GM12878 (cell line): ENCODE measurements around the gene TBRG1. TPM values are rescaled to one million over a fixed set of nuclear protein-coding genes. Genes with fewer than 3 reads are reported as not detected.

ENCODE experiments used
- ATAC-seq: fragments of 200-7000 bp; cut with Tn5 transposase; 3 replicates; pipeline ENCODE4 v1.9.1; 2020; ENCODE audit warnings: mild to moderate bottlenecking, moderate library complexity
- BruUV-seq: library from RNA; stranded (reverse); fragments of 400-500 nt; replicated peaks from 2 replicates; lab custom pipeline; 2021; lab: Mats Ljungman, UMichigan
- CTCF ChIA-PET: fragments of 300-600 bp; sonication (Branson Sonifier 250); formaldehyde crosslinking; extraction: SDS; loops from one replicate; lab custom pipeline; 2021; ENCODE audit warnings: inconsistent platforms; lab: Yijun Ruan, JAX
- POLR2A ChIA-PET: fragments of 350-600 bp; formaldehyde crosslinking; extraction: SDS; loops from one replicate; lab custom pipeline; 2021; ENCODE audit warnings: inconsistent platforms; lab: Charles Lee
- RAD21 ChIA-PET: fragments of 300-600 bp; sonication (Branson Sonifier 250); formaldehyde crosslinking; loops from one replicate; lab custom pipeline; 2023; ENCODE audit warnings: antibody characterized with exemption; ENCODE audit not compliant: unreplicated experiment; lab: Charles Lee
- SMC1A ChIA-PET: fragments of 300-600 bp; sonication (Branson Sonifier 250); formaldehyde crosslinking; loops from one replicate; lab custom pipeline; 2023; ENCODE audit not compliant: unreplicated experiment, uncharacterized antibody; lab: Charles Lee
- DNase-seq: peaks from one replicate; pipeline ENCODE4 v3.0.0-alpha.2; 2011; ENCODE audit warnings: low read depth, low spot score
- FAIRE-seq: peaks from 3 replicates; lab custom pipeline; 2011; peaks lifted over from hg19 to GRCh38; lab: Jason Lieb, UNC
- H2AFZ ChIP-seq: 2 replicates; pipeline ENCODE4 v1.6.0; 2011; ENCODE audit warnings: low read depth, low read length, control low read depth; ENCODE audit not compliant: control insufficient read depth
- H3K27ac ChIP-seq: 2 replicates; pipeline ENCODE4 v1.5.1; 2011; ENCODE audit warnings: control low read depth; ENCODE audit not compliant: control insufficient read depth, insufficient read depth
- H3K27me3 ChIP-seq, 2 experiments: replicated peaks in 1 of 2; 2 replicates each; pipeline versions ENCODE4 v1.6.0 to v1.6.1; 2011; ENCODE audit warnings: low read length in 1 of 2; ENCODE audit not compliant: control insufficient read depth in 2 of 2, insufficient read depth in 2 of 2
- H3K36me3 ChIP-seq, 2 experiments: 2 replicates each; pipeline ENCODE4 v1.5.1; 2011; ENCODE audit warnings: low read length in 1 of 2; ENCODE audit not compliant: control insufficient read depth in 2 of 2, insufficient read depth in 2 of 2
- H3K4me1 ChIP-seq: 2 replicates; pipeline ENCODE4 v1.6.1; 2011; ENCODE audit warnings: mild to moderate bottlenecking, low read length, moderate library complexity, mixed read lengths; ENCODE audit not compliant: control insufficient read depth, insufficient read depth
- H3K4me2 ChIP-seq: 2 replicates; pipeline ENCODE4 v1.6.0; 2011; ENCODE audit warnings: control low read depth; ENCODE audit not compliant: control insufficient read depth, insufficient read depth
- H3K4me3 ChIP-seq: fragments of 200-600 bp; sonication (generic); 2 replicates; pipeline ENCODE4 v1.5.1; 2016
- H3K79me2 ChIP-seq: 2 replicates; pipeline ENCODE4 v1.6.0; 2011; ENCODE audit warnings: low read length; ENCODE audit not compliant: control insufficient read depth, insufficient read depth
- H3K9ac ChIP-seq: 2 replicates; pipeline ENCODE4 v1.8.0; 2011; ENCODE audit warnings: low read length, control low read depth, mixed read lengths; ENCODE audit not compliant: control insufficient read depth, insufficient read depth
- H3K9me3 ChIP-seq: replicated peaks from 3 replicates; pipeline ENCODE4 v1.5.1; 2011; ENCODE audit warnings: mild to moderate bottlenecking, low read length; ENCODE audit not compliant: control insufficient read depth, insufficient read depth
- H4K20me1 ChIP-seq: 2 replicates; pipeline ENCODE4 v1.6.0; 2011; ENCODE audit not compliant: control insufficient read depth, insufficient read depth
- ATF3 ChIP-seq: IDR thresholded peaks from 2 replicates; pipeline ENCODE4 v1.6.1; 2011; ENCODE audit warnings: low read depth, mild to moderate bottlenecking, low read length, moderate library complexity, borderline replicate concordance; ENCODE audit errors: extremely low read depth
- BACH1 ChIP-seq: fragments of 450-650 bp; IDR thresholded peaks from 2 replicates; pipeline ENCODE4 v1.6.1; 2017; ENCODE audit warnings: mild to moderate bottlenecking, borderline replicate concordance
- CREB1 ChIP-seq: IDR thresholded peaks from 2 replicates; pipeline ENCODE4 v1.6.1; 2012; ENCODE audit warnings: low read depth, mild to moderate bottlenecking, inconsistent platforms
- E2F8 ChIP-seq: fragments of 450-650 bp; IDR thresholded peaks from 2 replicates; pipeline ENCODE4 v1.6.1; 2018; ENCODE audit warnings: mild to moderate bottlenecking, low read depth, moderate library complexity; ENCODE audit not compliant: partially characterized antibody
- FOS ChIP-seq: IDR thresholded peaks from 3 replicates; pipeline ENCODE4 v1.6.1; 2011; ENCODE audit warnings: borderline replicate concordance; ENCODE audit not compliant: insufficient read length; ENCODE audit errors: extremely low read depth
- KAT2A ChIP-seq: conservative IDR thresholded peaks from 2 replicates; pipeline ENCODE4 v1.6.1; 2011; ENCODE audit warnings: low read depth, low read length; ENCODE audit not compliant: control insufficient read depth
- MTA3 ChIP-seq: IDR thresholded peaks from 2 replicates; pipeline ENCODE4 v1.6.1; 2012; ENCODE audit warnings: low read length, inconsistent platforms, borderline replicate concordance
- NR2C2 ChIP-seq: IDR thresholded peaks from 2 replicates; pipeline ENCODE4 v1.6.1; 2011; ENCODE audit warnings: borderline replicate concordance, low read depth; ENCODE audit not compliant: control insufficient read depth, insufficient read length
- POLR2AphosphoS2 ChIP-seq: IDR thresholded peaks from 2 replicates; pipeline ENCODE4 v1.6.1; 2011; ENCODE audit warnings: low read depth, mild to moderate bottlenecking, low read length, improper control_type of control experiment, moderate library complexity
- RAD21 ChIP-seq: IDR thresholded peaks from 2 replicates; pipeline ENCODE4 v1.6.1; 2011; ENCODE audit warnings: mild to moderate bottlenecking, low read depth, low read length, moderate library complexity; ENCODE audit not compliant: insufficient read depth
- RB1 ChIP-seq: fragments of 450-650 bp; formaldehyde crosslinking; IDR thresholded peaks from 2 replicates; pipeline ENCODE4 v1.6.1; 2017; ENCODE audit warnings: mild to moderate bottlenecking, borderline replicate concordance
- TBL1XR1 ChIP-seq: IDR thresholded peaks from 2 replicates; pipeline ENCODE4 v1.6.1; 2012; ENCODE audit warnings: low read depth, low read length, improper control_type of control experiment
- WRNIP1 ChIP-seq: IDR thresholded peaks from 2 replicates; pipeline ENCODE4 v1.6.1; 2011; ENCODE audit warnings: low read depth, low read length, improper control_type of control experiment, borderline replicate concordance
- ZBED1 ChIP-seq: IDR thresholded peaks from 2 replicates; pipeline ENCODE4 v1.6.1; 2016; ENCODE audit warnings: borderline replicate concordance
- ZNF384 ChIP-seq: IDR thresholded peaks from 2 replicates; pipeline ENCODE4 v1.6.1; 2012; ENCODE audit warnings: low read depth, mild to moderate bottlenecking, low read length, improper control_type of control experiment, borderline replicate concordance
- ZZZ3 ChIP-seq: IDR thresholded peaks from 2 replicates; pipeline ENCODE4 v1.6.1; 2011; ENCODE audit warnings: low read depth; ENCODE audit not compliant: control insufficient read depth, insufficient read length
- WGBS: methylation state at CpG from one replicate; pipeline ENCODE4 v1.1.6; 2016; ENCODE audit warnings: low lambda C conversion rate; ENCODE audit not compliant: insufficient replicate concordance, insufficient coverage; ENCODE audit errors: missing lambda C conversion rate; 5-methylcytosine and 5-hydroxymethylcytosine counted together
- in situ Hi-C: fragments of 300-500 bp; cut with MboI; formaldehyde crosslinking; loops from 9 replicates; pipeline ENCODE4 v1.14.3; 2018; ENCODE audit warnings: mixed read lengths
- intact Hi-C: fragments of 100-400 bp; cut with micrococcal nuclease; formaldehyde crosslinking; loops from one replicate; pipeline ENCODE4 v1.14.2; 2022; ENCODE audit not compliant: unreplicated experiment
- polyA plus RNA-seq, 11 experiments: library from polyadenylated mRNA; depleted of rRNA in 4 of 11; unstranded in 6 of 11; stranded (reverse) in 5 of 11; fragments of >200 nt; fragmentation: Nextera tagmentation in 4 of 11; fragmentation: Illumina TruSeq in 1 of 11; extraction: Ambion mirVana in 4 of 11; extraction: Trizol in 1 of 11; gene quantifications; 1 replicate in 1 of 11; 2 replicates in 10 of 11; pipeline versions ENCODE4 v1.2.1 to v1.2.3, GENCODE V29; 2011 to 2016; ENCODE audit warnings: inconsistent platforms in 2 of 11, missing spikeins in 2 of 11, low read depth in 1 of 11
- total RNA-seq, 4 experiments: library from RNA; depleted of rRNA in 3 of 4; stranded (reverse); fragments of >200 nt in 3 of 4; fragmentation: Illumina TruSeq in 1 of 4; extraction: Trizol in 1 of 4; gene quantifications; 2 replicates each; pipeline versions ENCODE4 v1.2.1 to v1.2.3, GENCODE V29; 2013 to 2021

Gene TBRG1
- total and polyA plus RNA-seq, 10 of the 15 experiments (the other 5 are each of a cell fraction or from before 2014, with no cell fraction given), result 12.3 to 46.6 (median 26.2) TPM

- H4K20me1 ChIP-seq, result no peaks in the 10 kb centered on the region
- 71% methylated on average over 6 of the region's 6 CpGs for WGBS
- H3K27me3 ChIP-seq, result no peaks in the 10 kb centered on the region
- intact Hi-C loops, result no loop called here
- H3K9me3 ChIP-seq, result no peaks in the 10 kb centered on the region
- FAIRE-seq, result no peak
- no TSS peak for BruUV-seq
- no peak overlapping the region for H3K27ac ChIP-seq
- H3K79me2 ChIP-seq, result no peaks in the 10 kb centered on the region
- no peaks in the 10 kb centered on the region; the same call in 1 of the 2 replicates for H3K4me1 ChIP-seq
- RAD21 ChIA-PET, result no interaction called here
- SMC1A ChIA-PET, result interaction anchor here (0.6 to 1.5 kb wide), 5 partner anchors 20 to 958 kb away, joined by 3 to 5 read pairs (median 3); no protein-coding TSS in a partner anchor
- ATAC-seq, result no peak
- in situ Hi-C loops, result no loop called here
- H2AFZ ChIP-seq, result no peak overlapping the region
- TF ChIP-seq FOS, result no peak
- no peak for TF ChIP-seq CREB1
- TF ChIP-seq NR2C2, result no peak
- TF ChIP-seq ZNF384, result no peak
- TF ChIP-seq RAD21, result no peak
- no peak for TF ChIP-seq WRNIP1
- TF ChIP-seq MTA3, result no peak
- no peak for TF ChIP-seq ZZZ3
- no peak for TF ChIP-seq ZBED1
- no peak for TF ChIP-seq ATF3
- TF ChIP-seq E2F8, result no peak
- no peak for TF ChIP-seq KAT2A
- no peak for TF ChIP-seq POLR2AphosphoS2
- TF ChIP-seq RB1, result no peak
- TF ChIP-seq BACH1, result no peak
- no peak for TF ChIP-seq TBL1XR1
- CTCF ChIA-PET, result interaction anchor here (0.9 to 1.2 kb wide), 3 partner anchors 110 to 189 kb away, joined by 3 to 7 read pairs (median 4); no protein-coding TSS in a partner anchor
- no peaks in the 10 kb centered on the region; a peak in 1 of 4 replicates for H3K36me3 ChIP-seq
- DNase-seq, result no peak
- no peak overlapping the region for H3K4me3 ChIP-seq
- H3K9ac ChIP-seq, result no peak overlapping the region
- POLR2A ChIA-PET, result interaction anchor here (1.1 kb wide), 1 partner anchor 139 kb away, joined by 3 read pairs; no protein-coding TSS in a partner anchor
- H3K4me2 ChIP-seq, result no peak overlapping the region
These were observed 25.9 kb downstream of the TBRG1 start for GRCh38 chr11:124648610-124649009.
